Middle frontal gyrus (tissue), 1 donor: ENCODE data around the gene ENDOV.
"Not testable (repeated sequence)": the region's sequence is repeated elsewhere in the genome, so short reads cannot be mapped to it uniquely, and the experiment has no call there.

Experiments
- DNase-seq: peaks from one replicate; pipeline ENCODE4 v3.0.0-alpha.2; 2015; ENCODE audit warnings: low spot score; ENCODE audit errors: extremely low spot score

Gene ENDOV

GRCh38 chr17:80388175-80388574 is 26.8 kb upstream of the ENDOV start:
- no peak for DNase-seq

GRCh38 chr17:80388601-80389000 is 26.4 kb upstream of the ENDOV start:
- no peak for DNase-seq

- DNase-seq: no peak
Observed at GRCh38 chr17:80389011-80389995, 25.7 kb upstream of the ENDOV start.

- DNase-seq: no peak
Observed at GRCh38 chr17:80393241-80393890, 21.6 kb upstream of the ENDOV start.

GRCh38 chr17:80393961-80394360 is 21.0 kb upstream of the ENDOV start:
- no peak for DNase-seq

GRCh38 chr17:80394629-80395216 is 20.2 kb upstream of the ENDOV start:
- no peak for DNase-seq

GRCh38 chr17:80395402-80396151 is 19.4 kb upstream of the ENDOV start:
- DNase-seq: no peak

GRCh38 chr17:80396157-80397033 is 18.6 kb upstream of the ENDOV start:
- DNase-seq: no peak

GRCh38 chr17:80397034-80397387 is 18.0 kb upstream of the ENDOV start:
- DNase-seq: no peak

GRCh38 chr17:80397686-80398085 is 17.3 kb upstream of the ENDOV start:
- no peak for DNase-seq

GRCh38 chr17:80401086-80401485 is 13.9 kb upstream of the ENDOV start:
- not testable (repeated sequence) for DNase-seq

GRCh38 chr17:80402102-80402501 is 12.9 kb upstream of the ENDOV start:
- not testable (repeated sequence) for DNase-seq

GRCh38 chr17:80402959-80403358 is 12.0 kb upstream of the ENDOV start:
- no peak for DNase-seq

- DNase-seq: no peak
Observed at GRCh38 chr17:80406146-80406545, 8.8 kb upstream of the ENDOV start.

- not testable (repeated sequence) for DNase-seq
Observed at GRCh38 chr17:80407917-80408316, 7.0 kb upstream of the ENDOV start.

- no peak for DNase-seq
Observed at GRCh38 chr17:80408872-80409271, 6.1 kb upstream of the ENDOV start.

GRCh38 chr17:80409626-80410025 is 5.3 kb upstream of the ENDOV start:
- DNase-seq: no peak

GRCh38 chr17:80410441-80411087 is 4.4 kb upstream of the ENDOV start:
- DNase-seq: not testable (repeated sequence)

- no peak for DNase-seq
Observed at GRCh38 chr17:80413771-80414507, 1.0 kb upstream of the ENDOV start.

- DNase-seq: no peak
Observed at GRCh38 chr17:80414508-80414802, 512 bp upstream of the ENDOV start.
